Iris pigment epithelial cell (primary cell): ENCODE measurements around the gene LSM12.

Experiments used
- DNase-seq: peaks from one replicate; pipeline ENCODE4 v3.0.0-alpha.2; 2011; ENCODE audit warnings: low read depth

The LSM12 gene

GRCh38 chr17:43986225-43986981 lies 80.1 kb downstream of the LSM12 start:
- DNase-seq = no peak

GRCh38 chr17:43984521-43984920 lies 82.0 kb downstream of the LSM12 start:
- no peak for DNase-seq
